ENCODE measurements around the gene EPHA7. TPM values are rescaled to one million over a fixed set of nuclear protein-coding genes. Genes with fewer than 3 reads are reported as not detected.

EPHA7 gene
- total RNA-seq, 4 donors from 2014 or later: 0.12 to 0.95 TPM; not detected in 2

DNA sequence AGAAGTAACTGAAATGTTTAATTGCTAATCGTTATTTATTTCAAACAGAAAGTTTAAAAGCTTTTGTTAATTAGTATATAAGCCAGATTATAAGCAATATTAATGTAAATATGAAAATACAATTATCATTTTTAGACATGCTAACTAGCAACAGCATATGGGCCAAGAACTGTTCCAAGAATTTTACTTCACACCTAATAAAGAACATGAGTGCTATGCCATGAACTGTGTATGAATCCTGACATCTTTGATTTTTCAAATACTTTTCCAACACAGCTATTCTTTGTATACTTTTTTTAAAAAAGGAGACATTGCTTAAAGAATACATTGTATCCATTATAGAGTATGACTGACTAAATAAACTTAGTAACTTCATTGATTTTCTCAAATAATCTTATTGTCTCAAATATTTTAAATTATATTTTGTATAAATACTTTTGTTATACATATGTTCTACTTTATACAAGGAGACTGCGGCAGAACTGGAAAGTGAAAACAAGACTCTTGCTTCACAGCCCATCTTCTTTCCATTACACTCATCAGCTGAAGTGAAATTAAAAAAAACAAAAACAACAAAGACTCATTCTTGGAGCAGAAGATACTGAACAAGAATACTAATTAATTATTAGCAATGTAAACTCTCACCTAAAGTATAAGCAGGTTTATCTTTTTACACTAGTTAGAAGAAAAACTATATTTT, 89.9 kb downstream of the EPHA7 start:
- TF ChIP-seq, protein P1, sequence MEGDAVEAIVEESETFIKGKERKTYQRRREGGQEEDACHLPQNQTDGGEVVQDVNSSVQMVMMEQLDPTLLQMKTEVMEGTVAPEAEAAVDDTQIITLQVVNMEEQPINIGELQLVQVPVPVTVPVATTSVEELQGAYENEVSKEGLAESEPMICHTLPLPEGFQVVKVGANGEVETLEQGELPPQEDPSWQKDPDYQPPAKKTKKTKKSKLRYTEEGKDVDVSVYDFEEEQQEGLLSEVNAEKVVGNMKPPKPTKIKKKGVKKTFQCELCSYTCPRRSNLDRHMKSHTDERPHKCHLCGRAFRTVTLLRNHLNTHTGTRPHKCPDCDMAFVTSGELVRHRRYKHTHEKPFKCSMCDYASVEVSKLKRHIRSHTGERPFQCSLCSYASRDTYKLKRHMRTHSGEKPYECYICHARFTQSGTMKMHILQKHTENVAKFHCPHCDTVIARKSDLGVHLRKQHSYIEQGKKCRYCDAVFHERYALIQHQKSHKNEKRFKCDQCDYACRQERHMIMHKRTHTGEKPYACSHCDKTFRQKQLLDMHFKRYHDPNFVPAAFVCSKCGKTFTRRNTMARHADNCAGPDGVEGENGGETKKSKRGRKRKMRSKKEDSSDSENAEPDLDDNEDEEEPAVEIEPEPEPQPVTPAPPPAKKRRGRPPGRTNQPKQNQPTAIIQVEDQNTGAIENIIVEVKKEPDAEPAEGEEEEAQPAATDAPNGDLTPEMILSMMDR (IDR thresholded peaks at IDR 0.05): no peak
- ATAC-seq (ENCODE audit: low FRiP score) (no peak), DNase-seq (ENCODE audit: low spot score) (no peak)

DNA sequence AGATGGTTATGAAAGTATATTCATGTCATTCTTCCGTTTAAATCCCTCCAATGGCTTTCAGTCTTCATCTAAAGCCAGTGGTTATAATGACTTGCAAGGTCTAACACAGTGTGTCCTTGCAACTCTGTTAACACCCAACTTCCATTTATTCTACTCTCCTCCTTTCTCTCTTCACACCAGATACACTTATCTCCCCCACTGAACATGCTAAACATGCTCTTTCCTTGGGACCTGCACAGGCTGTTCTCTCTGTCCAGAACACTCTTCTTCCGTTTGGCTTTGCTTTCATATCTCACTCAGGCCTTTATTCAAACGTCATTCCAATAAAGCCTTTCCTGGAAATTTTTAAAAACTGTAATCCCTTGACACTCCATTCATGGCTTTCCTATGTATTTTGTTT, 91.5 kb downstream of the EPHA7 start:
- ATAC-seq (ENCODE audit: low FRiP score) (no peak), DNase-seq (ENCODE audit: low spot score) (no peak)
- TF ChIP-seq, protein P1 (IDR thresholded peaks at IDR 0.05): no peak

DNA sequence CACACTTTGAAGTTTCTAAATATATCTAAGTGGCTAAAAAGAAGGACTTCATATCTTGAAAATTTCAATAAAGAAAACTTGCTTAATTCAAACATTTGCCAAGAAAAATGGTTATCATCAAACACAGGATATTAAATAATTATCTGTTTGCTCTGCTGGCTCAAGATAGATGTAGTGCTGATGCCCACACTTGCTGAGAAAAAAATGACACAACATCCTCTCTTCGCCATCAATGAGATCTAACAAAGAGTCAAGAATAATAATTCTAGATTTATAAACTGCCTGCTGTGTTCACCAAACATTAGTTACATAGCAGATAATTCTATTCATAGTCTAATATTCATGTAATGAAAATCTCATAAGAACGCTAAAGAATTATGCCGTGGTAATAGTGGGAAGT, 93.6 kb downstream of the EPHA7 start:
- ATAC-seq (ENCODE audit: low FRiP score) (no peak), DNase-seq (ENCODE audit: low spot score) (no peak)
- TF ChIP-seq, protein P1 (IDR thresholded peaks at IDR 0.05): no peak

DNA sequence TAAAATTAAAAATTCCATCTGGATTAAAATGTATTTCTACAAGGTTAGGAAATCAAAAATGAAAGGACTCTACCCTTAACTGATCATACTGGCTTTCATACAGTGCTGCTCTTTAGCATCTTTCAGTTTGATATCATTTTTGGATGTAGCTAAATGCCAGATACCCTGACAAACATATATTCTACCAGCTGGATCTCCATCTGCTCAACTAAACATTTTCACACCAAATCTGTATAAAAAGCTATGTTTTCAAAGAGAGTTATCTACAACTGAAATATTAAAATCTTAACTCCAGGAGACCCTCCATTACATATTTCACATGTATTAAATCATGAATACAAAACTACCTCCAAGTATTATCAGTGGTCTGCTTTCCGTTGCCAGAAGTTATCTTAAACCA, 95.7 kb downstream of the EPHA7 start:
- ATAC-seq (ENCODE audit: low FRiP score) (no peak), DNase-seq (ENCODE audit: low spot score) (no peak)
- TF ChIP-seq, protein P1 (IDR thresholded peaks at IDR 0.05): no peak

DNA sequence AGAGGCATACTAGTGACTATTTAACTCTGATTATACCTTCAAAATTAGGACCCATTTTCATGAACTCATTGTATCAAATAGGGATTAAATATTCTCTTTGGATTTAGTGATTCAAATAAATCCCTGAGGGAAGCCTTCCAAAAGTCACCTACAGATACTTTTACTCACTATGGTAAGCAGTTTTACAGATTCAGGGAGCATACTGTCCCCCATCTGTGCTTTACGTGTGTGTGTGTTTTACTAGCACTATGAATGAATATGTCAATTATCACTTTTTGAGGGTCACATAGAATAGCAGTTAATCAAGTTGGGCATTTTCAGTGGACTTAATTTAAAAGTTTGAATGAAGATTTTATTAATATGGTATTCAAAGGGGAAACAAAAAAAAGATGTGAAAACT, 96.7 kb downstream of the EPHA7 start:
- ATAC-seq (ENCODE audit: low FRiP score): no peak
- no peak for DNase-seq (ENCODE audit: low spot score)
- TF ChIP-seq, protein P1 (IDR thresholded peaks at IDR 0.05): no peak

DNA sequence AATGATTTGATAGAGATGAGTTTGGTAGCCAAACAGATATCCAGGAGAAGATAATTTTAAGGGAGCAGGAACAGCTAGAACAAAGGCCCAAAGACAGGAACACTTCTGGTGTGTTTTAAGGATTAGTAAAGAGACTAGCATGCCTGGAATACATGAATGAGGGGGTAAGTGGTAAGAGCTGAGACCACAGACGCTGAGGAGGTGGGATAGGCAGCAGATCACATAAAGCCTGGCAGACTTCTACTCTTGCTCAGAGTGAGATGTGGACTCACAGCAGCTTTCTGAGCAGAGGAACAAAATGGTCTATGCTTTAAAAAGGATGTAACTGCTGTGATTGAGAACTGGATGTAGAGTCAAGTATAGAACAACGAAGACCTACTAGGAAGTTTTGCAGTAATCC, 100.1 kb downstream of the EPHA7 start:
- TF ChIP-seq, protein P1 (IDR thresholded peaks at IDR 0.05): no peak
- no peak for DNase-seq (ENCODE audit: low spot score)
- no peak for ATAC-seq (ENCODE audit: low FRiP score)

DNA sequence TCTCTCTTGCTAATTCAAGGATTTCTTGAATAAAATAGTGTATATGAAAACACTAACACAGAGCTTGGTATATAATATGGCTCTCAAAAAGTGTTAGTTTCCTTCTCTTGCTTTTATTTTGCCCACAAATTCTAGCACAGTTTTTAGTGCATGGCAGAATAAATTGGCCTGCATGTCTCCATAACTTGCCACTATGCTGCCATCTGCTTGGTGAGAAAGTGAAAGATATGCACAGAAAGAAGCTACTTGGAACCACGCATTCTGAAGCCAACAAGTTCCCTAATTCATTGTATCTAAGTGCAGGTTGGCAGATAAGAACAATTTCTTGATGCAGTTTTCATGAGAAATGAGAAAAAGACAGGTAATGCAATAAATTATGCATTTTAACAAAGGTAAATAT, 101.2 kb downstream of the EPHA7 start:
- no peak for ATAC-seq (ENCODE audit: low FRiP score)
- no peak for DNase-seq (ENCODE audit: low spot score)
- TF ChIP-seq, protein P1 (IDR thresholded peaks at IDR 0.05): no peak
